WERI-Rb-1 (cell line): ENCODE results near the gene FOXE1.
A peak's percentile ranks its signal among the peaks of the same experiment; 100 is the strongest.

Source experiments
- DNase-seq: peaks from one replicate; pipeline ENCODE4 v3.0.0-alpha.2; 2020
- H3K27ac ChIP-seq: fragments of 250-450 bp; sonication (Bioruptor Pico); 2 replicates; pipeline ENCODE4 v1.5.1; 2020; ENCODE audit warnings: mild to moderate bottlenecking, moderate library complexity
- H3K27me3 ChIP-seq: fragments of 250-450 bp; sonication (Bioruptor Pico); 2 replicates; pipeline ENCODE4 v1.5.1; 2021; ENCODE audit warnings: mild to moderate bottlenecking, low read depth, moderate library complexity; ENCODE audit not compliant: insufficient read depth, severe bottlenecking
- H3K36me3 ChIP-seq: fragments of 250-450 bp; sonication (Bioruptor Pico); 2 replicates; pipeline ENCODE4 v1.5.1; 2020; ENCODE audit warnings: mild to moderate bottlenecking, moderate library complexity
- H3K4me3 ChIP-seq: 2 replicates; pipeline ENCODE4 v1.5.1; 2011; ENCODE audit warnings: low read depth, mild to moderate bottlenecking, control low read depth, low read length
- H3K9me3 ChIP-seq: fragments of 250-450 bp; sonication (Bioruptor Pico); 2 replicates; pipeline ENCODE4 v1.5.1; 2021; ENCODE audit warnings: mild to moderate bottlenecking, moderate library complexity; ENCODE audit not compliant: severe bottlenecking
- CTCF ChIP-seq: IDR thresholded peaks from 2 replicates; pipeline ENCODE4 v1.5.1; 2011; ENCODE audit warnings: low read depth, mild to moderate bottlenecking, control low read depth, inconsistent platforms, low read length

Gene FOXE1

DNA sequence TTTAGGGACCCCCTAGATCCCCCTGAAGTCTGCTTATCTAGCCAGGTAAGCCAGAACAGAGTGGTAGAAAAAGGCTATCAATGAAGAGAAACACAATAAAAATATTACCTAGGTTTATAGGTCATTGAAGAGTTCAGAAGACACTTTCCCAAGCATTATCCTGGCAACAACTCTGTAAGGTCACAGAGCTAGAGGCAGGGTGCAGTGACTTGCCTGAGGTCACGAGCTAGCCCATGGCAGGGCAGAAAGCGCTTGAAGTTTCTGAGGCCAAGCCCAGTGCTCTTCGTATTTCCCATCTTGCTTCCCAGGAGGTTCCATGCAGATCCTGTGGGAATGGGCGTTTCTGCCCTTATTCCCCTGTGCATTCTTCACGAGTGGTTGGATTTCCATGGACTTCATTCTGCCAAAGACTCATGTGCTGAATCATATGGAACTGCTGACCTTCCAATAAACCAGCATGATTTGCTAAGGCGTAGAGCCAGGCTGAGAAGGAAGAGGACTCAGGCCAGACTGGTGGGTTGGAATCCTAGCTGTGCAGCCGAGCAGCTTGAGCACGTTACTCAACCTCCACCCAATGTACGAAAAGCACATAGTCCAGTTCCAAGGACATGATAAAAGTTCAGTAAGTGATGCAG, 47.2 kb downstream of the FOXE1 start:
- Histone ChIP-seq H3K9me3 (no peaks in the 10 kb centered on the region), H3K27me3 (no peaks in the 10 kb centered on the region), H3K36me3 (peaks cover 18% of the 10 kb centered on the region), H3K27ac (no peak overlapping the region), H3K4me3 (no peak overlapping the region)
- no peak for TF ChIP-seq CTCF
- no peak for DNase-seq

DNA sequence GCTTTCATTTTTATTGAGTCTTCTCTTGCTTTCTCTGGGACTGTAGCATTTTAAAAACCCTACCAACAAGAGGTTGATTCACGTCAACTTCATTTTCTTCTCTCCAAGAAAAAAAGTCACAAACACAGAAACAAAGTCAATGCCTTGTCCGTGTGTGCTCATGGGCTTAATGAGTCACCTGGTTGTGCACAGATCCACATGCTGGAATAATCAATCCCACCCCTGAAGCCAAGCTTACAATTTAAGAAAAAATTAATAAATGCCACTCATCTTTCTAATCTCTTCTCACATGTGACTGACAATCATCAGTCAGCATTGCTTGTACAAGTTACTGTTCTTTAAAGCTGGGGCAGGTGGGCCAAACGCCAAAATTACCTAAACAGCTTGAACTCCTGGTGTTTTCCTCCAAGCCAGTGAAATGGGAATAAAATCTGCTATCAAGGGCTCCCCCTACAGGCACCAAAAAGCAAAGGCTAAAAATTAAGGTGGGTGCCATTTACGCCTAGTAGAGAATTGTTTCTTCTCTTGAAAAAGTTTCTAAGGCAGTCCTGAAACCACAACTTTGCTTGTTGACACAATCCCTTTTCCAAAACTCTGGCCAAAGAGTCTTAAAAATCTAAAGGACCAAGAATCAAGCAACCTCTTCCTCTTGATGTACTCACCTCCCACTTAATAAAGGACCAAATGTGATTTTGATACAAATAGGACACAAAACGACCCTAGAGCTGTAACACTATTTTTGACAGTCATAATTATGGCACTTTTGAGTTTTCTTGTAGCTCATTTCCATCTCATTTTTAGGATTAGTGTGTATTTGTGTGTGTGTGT, 47.9 kb downstream of the FOXE1 start:
- peak; percentile 37 for DNase-seq
- H3K27ac ChIP-seq, result no peak overlapping the region
- no peaks in the 10 kb centered on the region for H3K9me3 ChIP-seq
- TF ChIP-seq CTCF, result peak; percentile 73
- H3K4me3 ChIP-seq, result no peak overlapping the region
- H3K27me3 ChIP-seq, result no peaks in the 10 kb centered on the region
- peaks cover 18% of the 10 kb centered on the region for H3K36me3 ChIP-seq

GRCh38 chr9:97903177-97903576, 50.2 kb downstream of the FOXE1 start:
- no peak for TF ChIP-seq CTCF
- Histone ChIP-seq H3K4me3 (no peak overlapping the region), H3K9me3 (no peaks in the 10 kb centered on the region), H3K36me3 (peaks cover 25% of the 10 kb centered on the region), H3K27ac (no peak overlapping the region), H3K27me3 (no peaks in the 10 kb centered on the region)
- DNase-seq, result no peak

GRCh38 chr9:97904725-97905124, 51.7 kb downstream of the FOXE1 start:
- H3K36me3 ChIP-seq, result peaks cover 38% of the 10 kb centered on the region
- H3K27me3 ChIP-seq, result no peaks in the 10 kb centered on the region
- no peak for DNase-seq
- no peak overlapping the region for H3K4me3 ChIP-seq
- H3K27ac ChIP-seq, result no peak overlapping the region
- H3K9me3 ChIP-seq, result no peaks in the 10 kb centered on the region
- TF ChIP-seq CTCF, result no peak

DNA sequence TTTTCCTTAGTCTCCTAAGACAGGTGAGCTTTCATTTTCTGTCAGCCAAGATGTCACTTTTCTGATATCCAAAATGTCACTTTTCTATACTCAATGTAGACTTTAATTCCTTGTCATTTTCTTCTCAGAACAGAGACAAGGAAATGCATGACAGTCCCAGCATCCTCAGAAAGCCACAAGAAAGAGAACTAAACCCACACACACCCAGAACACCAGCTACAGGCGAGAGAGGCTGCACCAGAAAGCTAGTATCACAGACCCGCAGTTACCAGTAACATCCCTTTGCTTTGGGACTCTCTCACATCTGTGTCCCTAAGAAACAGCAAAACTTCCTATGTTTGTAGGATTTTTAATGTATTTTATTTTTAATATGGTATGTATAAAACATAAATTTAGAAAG, 52.2 kb downstream of the FOXE1 start:
- Histone ChIP-seq H3K27me3 (no peaks in the 10 kb centered on the region), H3K27ac (no peak overlapping the region), H3K36me3 (peaks cover 43% of the 10 kb centered on the region), H3K4me3 (no peak overlapping the region), H3K9me3 (no peaks in the 10 kb centered on the region)
- no peak for TF ChIP-seq CTCF
- no peak for DNase-seq
